HG03469 (cell line): ENCODE measurements around the gene NHLH2.

Experiments
- ATAC-seq: cut with Tn5 transposase; IDR thresholded peaks from one replicate; pipeline ENCODE4 v1.9.1; 2021; ENCODE audit warnings: mild to moderate bottlenecking, moderate library complexity, moderate number of reproducible peaks; ENCODE audit not compliant: unreplicated experiment

The NHLH2 gene

DNA sequence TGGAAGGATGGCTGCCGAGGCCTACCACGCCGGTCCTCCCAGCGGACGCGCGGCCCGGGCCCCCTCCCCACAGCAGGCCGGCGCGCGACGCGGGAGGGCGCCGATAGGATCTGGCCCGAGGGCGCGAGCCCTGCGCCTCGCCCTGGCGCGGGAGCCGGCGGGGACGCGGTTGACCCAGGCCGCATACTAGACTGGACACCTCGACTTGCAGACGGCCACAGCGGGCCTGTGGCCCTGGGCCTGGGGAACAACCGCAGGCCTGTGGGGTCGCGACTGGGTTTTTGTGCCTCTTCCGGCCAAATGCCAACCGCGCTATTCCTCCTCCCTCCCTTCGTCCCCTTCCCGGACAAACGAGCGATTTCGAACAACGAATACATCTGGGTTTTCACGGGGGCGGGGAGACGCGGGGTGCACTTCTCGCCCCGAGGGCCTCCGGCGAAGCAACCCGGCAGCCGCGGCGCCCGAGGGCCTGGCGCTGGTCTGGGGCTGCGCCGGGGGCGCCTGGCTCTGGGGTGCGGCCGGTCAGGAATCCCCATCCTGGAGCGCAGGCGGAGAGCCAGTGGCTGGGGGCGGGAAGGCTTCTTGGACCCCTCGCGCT is 2.4 kb downstream of the NHLH2 start:
- ATAC-seq, result no peak

DNA sequence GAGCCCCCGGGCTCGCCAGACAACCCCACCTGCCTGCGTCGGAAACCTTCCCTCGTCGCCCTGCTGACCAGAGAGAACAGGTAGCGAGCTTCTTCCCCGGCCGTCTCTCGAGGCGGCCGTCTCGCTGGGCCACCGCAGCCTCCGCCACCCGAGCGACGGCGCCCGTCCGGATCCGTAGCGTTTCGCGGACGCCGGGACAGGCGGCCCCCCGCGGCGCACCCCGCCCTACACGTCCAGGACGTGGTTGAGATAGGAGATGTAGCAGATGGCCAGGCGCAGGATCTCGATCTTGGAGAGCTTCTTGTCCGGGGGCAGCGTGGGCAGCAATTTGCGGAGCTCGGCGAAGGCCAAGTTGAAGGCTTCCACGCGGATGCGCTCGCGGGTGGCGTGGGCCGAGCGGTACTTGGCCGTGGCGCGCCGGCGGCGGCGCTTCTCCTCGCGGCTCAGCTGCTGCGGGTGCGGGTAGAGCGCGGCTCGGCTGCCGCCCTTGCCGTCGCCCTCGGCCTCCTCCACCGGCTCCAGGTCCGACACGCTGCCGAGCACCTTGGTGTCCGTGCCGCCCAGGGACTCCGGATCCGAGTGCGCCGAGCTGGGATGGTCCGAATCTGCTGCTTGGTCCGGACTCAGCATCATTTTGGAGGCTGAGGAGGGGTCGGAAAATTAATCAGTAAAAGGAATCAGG is 3.0 kb downstream of the NHLH2 start:
- ATAC-seq, result no peak

DNA sequence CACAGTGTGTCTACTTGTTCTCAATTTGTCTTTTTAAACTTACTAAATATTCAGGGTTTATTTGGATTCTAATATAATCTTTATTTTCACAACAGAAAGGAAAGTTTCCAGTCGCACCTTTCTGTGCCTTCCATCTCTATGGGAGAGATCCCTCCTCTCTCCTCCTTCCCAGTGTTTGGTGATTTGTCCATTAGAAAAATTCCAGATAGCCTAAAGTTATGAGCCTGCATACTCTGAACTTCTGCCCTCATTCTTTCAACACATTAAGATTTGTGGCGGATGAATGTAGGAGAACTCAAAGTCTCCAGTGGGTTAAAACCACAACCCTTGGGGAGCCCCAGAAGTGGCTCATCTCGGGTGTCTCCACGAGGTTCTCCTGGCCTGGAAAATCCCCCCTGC is 3.6 kb downstream of the NHLH2 start:
- no peak for ATAC-seq

DNA sequence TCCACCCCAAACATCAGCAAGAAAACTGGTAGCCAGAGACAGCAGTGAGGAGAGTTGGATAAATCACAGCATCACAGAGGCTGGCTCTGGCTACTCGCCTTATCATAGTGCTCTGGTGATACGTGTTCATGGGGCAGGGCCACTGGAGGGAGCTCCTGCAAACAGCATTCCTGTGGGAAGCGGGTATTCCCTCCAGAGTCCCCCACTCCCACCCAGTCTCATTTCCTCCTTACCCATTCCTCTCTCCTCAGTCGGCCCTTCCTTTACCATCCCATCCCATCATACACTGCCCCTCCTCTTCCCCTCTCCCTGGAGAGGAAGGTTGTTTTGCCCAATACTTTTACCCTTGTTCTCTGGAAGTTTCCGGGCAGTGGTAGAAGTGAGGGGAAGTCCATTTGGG is 7.1 kb downstream of the NHLH2 start:
- no peak for ATAC-seq

DNA sequence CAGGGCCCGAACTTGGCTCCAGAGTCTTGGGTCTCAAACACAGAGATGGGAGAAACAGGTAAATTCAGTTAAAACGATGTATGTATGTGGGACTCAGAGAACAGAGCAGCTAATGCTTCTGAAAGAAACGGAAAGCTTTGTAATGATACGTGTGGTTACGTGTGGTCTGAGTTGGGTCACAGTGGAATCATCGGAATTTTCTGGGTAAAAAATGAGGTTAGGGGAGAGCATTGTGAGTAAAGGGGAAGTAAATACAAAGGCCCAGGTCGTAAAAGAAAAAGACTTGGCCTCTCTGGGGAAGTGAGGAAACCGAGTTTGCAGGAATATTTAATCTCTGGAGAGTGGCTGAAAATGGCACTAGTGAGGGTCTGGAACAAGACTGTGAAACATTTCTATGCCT is 8.3 kb downstream of the NHLH2 start:
- ATAC-seq, result no peak

DNA sequence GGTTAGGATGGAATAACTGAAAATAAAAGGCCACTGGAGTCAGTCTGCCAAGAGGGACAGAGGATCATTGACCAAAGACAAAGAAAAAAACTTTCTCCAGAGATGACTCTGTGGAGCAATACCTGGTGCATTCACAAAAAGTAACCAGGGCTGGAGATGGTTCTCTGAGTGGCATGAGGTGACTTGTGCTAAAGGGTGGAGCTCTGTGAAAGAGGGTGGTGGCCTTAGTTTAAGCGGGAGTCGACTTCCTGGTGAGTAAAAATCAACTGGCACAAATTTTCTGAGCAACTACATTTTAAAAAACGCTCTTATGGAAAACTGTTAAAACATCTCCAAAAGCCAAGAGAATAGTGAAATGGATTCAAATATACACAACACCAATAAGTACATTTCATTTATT is 10.0 kb downstream of the NHLH2 start:
- ATAC-seq, result no peak

DNA sequence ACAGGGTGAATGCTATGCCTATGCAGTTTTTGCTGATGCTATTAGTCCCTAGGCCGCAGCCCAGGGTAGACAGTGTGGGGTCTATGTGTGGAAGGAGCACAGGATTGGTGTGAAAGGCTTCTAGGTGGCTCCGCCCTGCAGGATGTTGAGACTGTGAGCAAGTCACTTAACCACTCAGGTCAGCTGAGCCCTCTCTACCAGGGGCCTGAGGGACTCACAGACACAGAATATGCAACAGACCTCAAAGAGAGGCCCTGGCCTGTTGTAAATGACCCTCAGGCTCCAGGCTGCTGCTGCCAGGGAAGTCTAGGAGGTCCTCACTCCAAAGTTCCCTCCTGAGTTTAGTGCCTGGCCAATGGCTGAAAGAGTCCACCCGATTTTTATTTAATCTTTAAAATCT is 11.0 kb downstream of the NHLH2 start:
- ATAC-seq, result no peak

DNA sequence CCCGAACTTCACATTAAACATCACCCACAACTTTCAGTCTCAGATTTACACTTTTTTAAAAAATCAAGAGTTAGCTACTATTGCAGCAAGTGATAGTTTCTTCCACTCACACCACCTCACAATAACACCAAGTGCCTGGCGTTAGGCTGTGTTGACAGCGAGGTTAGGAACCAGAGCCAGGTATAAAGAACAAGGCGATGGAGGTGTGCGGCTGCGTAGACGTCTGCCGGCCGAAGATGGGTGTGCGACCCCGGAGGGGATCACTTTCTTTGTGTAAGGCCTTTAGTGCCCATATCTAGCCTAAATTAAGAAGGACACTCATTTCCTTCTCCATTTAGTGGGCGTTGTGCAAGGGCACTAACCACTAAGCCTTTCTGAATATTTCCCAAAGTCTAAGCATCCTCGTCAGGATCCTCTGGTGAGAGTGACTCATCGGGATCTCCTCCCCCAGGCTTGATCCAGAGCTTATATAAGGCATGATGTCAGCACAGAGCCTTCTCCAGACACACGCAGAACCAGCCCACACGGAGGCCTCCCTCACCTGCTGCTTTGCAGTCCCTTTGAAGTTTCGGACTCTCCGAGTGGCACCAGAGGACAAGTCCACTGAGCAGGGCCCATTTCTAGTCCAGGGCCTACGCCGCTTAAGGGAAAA is 11.8 kb downstream of the NHLH2 start:
- ATAC-seq, result no peak

DNA sequence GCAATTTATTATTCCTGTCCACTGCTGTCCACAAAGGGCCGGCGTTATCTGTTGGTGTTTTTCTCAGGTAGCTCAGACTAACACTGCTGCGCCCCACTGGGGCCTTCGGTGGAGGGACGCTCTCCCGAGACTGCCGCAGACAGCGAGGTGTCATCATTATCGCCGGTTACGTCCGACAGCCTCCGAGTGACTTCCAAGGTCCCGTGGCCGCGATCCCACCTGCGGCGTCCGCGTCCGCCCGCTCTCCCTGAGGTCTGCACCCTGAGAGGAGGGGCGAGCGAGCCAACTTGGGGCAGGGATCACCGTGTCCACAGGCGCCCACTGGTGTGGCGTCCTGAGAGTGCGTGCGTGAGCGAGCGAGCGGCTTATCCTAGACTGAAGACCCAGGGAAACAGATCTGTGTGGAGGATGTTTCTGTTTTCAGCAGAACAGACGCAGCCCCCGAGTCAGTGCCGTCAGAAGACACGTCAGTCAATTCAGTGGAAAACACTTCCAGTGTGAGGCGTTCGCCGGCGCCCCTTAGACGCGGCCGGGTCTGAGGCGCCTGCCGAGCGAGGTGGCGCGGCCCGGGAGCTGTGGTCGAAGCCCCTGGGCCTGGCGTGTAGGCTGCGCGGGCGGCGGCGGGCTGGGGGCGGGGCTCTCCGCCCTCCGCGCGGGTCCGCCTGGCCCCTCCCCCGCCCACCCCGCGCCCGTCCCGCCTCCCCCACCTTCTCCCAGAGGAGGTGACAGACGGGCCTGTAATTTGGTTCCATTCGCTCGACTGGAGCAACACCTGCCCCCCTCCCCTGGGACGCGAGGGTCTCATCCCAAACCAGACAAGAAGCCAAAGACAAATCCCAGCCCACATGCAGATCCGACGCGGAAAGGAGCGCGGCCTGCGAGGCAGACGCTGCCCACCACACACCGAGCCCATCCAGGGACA is 12.6 kb downstream of the NHLH2 start:
- ATAC-seq, result no peak

DNA sequence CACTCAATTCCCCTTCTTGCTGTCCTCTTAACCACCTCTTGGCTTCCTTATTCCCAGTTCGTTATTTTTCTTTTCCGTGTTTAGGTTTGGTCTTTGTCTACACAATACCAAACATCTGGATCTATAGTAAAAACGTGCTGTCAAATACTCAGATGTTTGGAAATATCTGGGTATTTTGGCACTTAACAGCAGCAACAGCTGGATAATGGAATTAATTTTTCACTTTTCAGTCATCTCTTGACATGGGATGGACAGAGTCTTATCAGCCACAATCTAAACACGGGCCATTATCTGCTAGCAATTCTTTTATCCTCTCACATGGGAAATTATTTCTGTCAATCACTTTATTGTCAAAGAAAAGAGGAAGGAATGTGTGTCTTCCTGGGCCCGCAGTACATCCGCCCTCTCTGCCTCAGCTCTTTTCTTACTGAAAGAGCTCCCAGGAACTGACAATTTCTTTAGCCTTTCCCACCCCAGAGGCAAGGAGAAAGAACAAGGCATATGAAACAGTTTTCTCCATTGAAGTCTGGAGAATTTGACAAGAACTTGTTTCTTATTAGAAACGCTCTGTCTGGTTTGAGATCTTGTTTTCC is 13.4 kb downstream of the NHLH2 start:
- ATAC-seq, result no peak

DNA sequence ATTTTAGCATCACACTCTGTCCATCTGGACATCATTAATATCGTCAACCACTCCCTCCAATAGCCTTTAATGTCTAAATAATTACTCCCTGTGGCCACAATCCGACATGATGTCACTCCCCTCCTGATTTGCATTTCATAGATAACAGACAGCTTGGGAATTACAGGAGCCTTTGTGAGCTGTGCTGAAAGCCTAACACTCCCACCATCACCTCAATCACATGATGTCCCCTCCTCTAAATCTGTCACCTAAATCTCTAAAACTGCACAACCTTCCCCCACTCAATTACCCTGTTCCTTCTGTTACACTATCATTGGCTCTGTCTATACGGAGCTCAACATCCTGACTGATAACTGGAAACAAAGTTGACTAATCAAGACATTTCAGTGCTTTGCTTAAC is 14.3 kb downstream of the NHLH2 start:
- ATAC-seq, result no peak

DNA sequence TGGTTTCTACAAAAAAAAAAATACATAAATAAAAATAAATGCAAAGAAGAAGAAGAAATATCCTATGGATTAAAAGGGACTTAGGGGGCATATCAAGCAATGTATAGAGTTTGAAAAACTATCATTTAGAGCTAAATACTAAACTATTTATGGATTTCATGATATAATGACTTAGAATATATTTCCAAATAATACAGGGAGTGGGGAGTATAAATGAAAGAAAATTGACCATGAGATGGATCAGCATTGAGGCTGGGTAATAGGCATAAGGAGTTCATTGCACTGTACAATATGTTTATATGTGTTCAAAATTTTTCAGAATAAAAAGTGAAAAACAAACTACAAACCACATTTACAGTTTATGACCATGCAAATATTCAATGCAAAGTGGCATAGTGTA is 18.8 kb downstream of the NHLH2 start:
- no peak for ATAC-seq

DNA sequence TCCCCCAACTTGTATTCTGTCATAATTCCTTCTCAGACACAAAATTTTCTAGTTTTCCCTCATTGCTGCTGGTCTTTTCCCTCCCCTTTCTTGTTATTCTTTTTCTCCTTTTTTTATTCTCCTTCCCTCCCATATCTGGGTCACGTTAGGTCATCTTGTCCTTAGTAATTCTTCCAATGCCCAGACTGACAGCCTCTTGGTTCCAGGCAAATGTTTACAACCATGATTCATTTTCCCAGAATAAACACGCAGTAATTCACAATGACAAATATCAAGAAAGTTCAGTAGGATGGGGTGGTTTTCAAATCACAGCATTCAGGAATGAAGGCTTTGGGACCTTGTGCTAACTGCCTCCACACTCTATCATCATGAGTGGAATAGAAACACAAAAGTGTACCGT is 25.2 kb downstream of the NHLH2 start:
- ATAC-seq, result no peak

DNA sequence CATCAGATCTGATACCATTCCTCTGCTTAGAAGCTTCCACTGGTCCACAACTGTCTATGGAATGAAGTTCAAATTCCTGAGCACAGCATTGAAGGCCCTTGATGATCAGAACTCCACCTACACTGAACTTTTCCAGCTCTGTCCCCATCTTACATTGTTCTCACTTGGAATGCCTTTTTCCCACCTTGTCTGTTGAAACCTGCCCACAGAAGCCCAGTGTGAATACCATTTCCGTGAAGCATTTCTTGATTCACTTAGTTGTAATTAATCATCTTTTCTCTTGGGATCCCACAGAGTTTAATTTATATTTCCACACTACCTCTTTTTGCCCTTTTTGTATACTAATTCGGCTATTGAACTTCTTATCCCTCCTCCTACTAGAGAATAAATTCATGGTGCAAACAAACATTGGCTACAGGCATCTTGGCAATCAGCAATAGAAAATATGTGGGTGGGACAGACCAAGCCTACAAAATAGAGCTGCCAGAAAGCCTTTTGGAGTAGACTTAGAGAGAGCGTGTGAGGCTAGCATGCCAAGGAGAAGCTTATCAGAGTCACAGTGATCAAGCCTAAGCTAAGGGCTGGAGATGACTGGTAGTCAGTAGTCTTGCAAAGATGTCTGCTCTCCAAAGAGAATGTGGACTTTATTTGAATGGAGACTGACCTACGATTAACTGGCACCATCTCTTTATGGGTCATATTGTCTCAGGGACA is 26.1 kb downstream of the NHLH2 start:
- no peak for ATAC-seq

DNA sequence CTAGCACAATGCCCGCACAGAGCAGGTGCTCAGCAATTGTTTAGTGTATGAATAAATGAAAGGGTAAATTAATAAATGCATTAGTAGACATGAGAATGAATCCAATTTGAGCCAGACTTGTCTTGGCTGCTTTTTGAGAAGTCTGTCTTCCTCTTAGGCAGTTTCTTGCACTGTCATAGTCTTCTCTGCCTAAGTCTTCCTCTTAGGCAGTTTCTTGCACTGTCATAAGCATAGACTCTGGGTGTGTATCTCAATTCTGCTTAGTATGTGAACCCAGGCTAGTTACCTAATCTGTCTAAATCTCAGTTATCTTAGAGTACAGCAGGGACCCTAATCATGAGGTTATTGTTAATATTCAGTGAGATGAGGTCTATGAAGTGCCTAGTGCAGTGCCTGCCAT is 27.2 kb downstream of the NHLH2 start:
- ATAC-seq, result no peak

DNA sequence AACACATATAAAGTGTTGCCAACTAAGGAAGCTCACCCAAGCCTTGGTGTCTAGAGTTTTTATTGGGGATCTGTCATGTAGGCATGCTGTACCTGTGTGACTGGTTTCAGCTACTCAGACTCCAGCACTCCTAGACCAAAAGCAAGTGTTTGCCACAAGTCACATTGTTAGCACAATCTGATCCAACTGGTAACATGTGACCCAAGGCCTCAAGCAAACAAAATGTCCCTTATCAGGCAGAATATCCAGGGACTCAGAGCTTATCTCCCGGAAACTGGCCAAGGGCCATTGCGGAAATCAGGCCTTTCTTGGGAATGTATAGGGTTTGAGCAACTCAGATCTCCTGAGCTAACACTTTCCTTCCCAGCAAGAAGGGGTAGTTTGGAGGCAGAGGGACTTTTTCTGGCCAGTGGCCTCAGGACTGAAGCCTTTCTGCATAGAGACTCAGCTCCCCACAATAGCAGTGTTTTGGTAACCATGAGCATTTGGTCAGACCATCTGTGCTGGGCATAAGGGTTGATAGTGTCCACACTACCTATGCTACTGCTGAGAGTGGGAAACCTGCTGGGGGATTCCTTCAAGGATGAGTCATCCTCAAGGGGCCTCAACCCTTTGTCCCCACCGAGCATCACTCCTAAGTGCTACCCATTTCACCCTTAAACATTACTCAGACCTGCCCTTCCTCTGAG is 29.6 kb downstream of the NHLH2 start:
- ATAC-seq, result no peak

DNA sequence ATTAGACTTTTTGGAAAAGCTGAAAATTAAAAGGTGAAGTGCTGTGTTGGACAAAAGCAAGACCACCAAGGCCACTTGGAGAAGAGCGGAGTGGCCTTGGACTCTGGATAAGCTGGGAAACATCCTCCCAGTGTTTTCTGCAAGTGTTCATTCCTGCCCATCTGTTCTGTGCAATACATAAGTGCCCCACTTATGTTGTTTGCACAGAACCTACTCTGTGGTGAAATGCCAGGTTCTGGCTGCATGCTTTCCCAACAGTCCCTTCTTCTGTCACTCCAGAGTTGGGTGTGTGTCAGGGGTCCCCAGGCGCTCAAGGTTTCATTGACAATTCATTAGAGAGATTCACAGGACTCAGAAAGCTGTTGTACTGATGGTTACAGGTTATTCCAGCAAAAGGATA is 30.3 kb downstream of the NHLH2 start:
- ATAC-seq, result no peak

DNA sequence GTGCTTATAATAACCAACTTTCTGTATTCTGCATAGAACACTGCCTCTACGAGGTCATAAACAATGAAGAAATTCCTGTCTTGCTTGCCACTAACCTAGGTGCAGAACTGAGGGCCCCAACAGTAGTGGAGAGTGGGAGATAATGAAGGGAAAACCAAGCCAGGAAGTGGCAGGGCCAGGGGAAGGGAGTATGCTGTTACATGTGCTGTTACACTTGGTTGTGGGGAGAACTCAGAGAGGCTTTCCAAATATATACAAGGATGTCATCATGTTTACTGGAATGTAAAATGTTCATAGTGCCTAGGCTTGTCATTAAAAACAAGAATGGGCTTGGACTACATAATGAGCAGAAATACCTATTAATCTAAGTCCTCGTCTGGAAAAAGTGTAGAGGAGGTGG is 31.1 kb downstream of the NHLH2 start:
- no peak for ATAC-seq

DNA sequence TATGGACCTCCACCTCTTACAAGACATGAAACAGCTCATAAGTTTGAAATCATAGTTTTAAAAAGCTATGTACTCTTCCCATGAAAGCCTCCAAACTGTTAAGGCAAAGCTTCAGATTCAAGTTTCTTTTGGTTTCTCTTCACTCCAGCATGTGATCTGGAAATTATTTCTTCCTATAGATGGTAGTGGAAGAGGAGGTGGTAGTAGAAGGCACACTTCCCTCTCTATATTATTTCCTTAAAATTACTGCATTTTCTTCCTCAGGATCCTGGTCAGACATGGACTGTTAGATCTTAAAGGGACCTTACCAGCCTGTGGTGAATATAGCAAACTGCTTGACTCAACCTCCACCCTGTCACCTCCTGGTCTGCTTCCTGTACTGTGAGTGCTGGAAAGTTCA is 31.9 kb downstream of the NHLH2 start:
- no peak for ATAC-seq

DNA sequence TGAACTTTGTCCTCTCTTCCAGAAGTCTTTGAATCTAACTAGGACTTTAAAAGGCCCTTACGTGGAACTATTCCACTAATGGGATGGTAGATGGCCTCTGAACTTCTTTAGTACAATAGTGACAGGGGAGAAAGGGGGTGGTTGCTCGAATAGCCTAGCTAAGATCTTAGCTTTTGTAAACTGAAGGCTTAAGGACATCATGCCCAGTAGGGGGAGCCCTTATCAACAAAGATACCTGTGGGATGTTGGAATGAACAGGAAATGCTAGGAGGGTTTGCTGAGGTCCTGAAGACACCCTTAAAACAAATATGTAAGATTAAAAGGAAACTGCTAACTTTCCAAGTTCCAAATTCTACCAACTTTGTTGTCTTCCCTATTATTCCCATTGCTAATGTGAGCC is 33.2 kb downstream of the NHLH2 start:
- ATAC-seq, result no peak
